ENCODE results near the gene RARRES2. TPM values are rescaled to one million over a fixed set of nuclear protein-coding genes. Genes with fewer than 3 reads are reported as not detected.

The RARRES2 gene
- total and polyA plus RNA-seq, 2 of the 13 experiments (the other 11 are each of a cell fraction or from before 2014, with no cell fraction given), result 134 to 172 TPM

GRCh38 chr7:150358988-150359621 lies 17.7 kb upstream of the RARRES2 start:
- Histone ChIP-seq H3K27ac (ENCODE audit: extremely low read length, insufficient read depth, low read length) (no peak overlapping the region), H4K20me1 (ENCODE audit: insufficient read depth, low read length) (no peaks in the 10 kb centered on the region), H3K27me3 (ENCODE audit: control insufficient read depth in 1 of 2, insufficient read depth in 2 of 2, low read length in 2 of 2) (no peaks in the 10 kb centered on the region), H3K9ac (ENCODE audit: insufficient read depth, low read depth, low read length) (no peak overlapping the region), H3K4me1 (ENCODE audit: insufficient read depth, low read length) (peaks cover 64% of the 10 kb centered on the region), H3K4me3 (replicated peaks in 1 of 3; ENCODE audit: insufficient read depth in 1 of 3, low read depth in 2 of 3, low read length in 3 of 3) (no peak overlapping the region), H2AFZ (ENCODE audit: low read length) (no peak overlapping the region), H3K9me3 (ENCODE audit: low read length) (no peaks in the 10 kb centered on the region), H3K36me3 (replicated peaks in 1 of 2; ENCODE audit: control insufficient read depth in 1 of 2, insufficient read depth in 2 of 2, low read length in 2 of 2) (no peaks in the 10 kb centered on the region), H3K4me2 (ENCODE audit: low read depth, low read length) (no peak overlapping the region), H3K79me2 (ENCODE audit: insufficient read depth, low read length) (no peaks in the 10 kb centered on the region)
- ATAC-seq, result no peak
- WGBS (ENCODE audit: low lambda C conversion rate), result 78% methylated on average over 4 of the region's 4 CpGs
- BruUV-seq (replicated peaks), result no TSS peak
- TF ChIP-seq ZNF646 (CRISPR knock-in tag; IDR thresholded peaks at IDR 0.05), result peak; percentile 90
- TF ChIP-seq PHF5A (CRISPR knock-in tag; IDR thresholded peaks at IDR 0.05; ENCODE audit: low read depth, unreplicated experiment), result no peak
- ChIA-PET CTCF (ENCODE audit: low intra/inter-chr PET ratio, low total read pairs) (interaction anchor here (4.3 kb wide), 1 partner anchor 30 kb away, joined by 45 read pairs; no protein-coding TSS in a partner anchor), POLR2A (interaction anchor here (1.2 to 1.3 kb wide), 2 partner anchors 10 to 12 kb away, joined by 3 to 5 read pairs; partner anchors contain the start of gene REPIN1)
- intact Hi-C loops (cut with micrococcal nuclease; ENCODE audit: unreplicated experiment) (loop anchor here (5.0 to 10.0 kb wide), 2 partner anchors 37 to 74 kb away; partner anchors contain the start of genes ACTR3C and LRRC61), in situ Hi-C loops (cut with HindIII; ENCODE audit: extremely low pct_ligation_motif_present, low pct_unique_long_range_greater_than_20kb) (no loop called here)
- DNase-seq (ENCODE audit: low spot score), result no peak
- FAIRE-seq, result no peak

Measured in HepG2 (cell line).